Ascending aorta (tissue), 2 donors: ENCODE measurements around the gene GRK5. TPM values are rescaled to one million over a fixed set of nuclear protein-coding genes. Genes with fewer than 3 reads are reported as not detected.

ENCODE experiments used
- DNase-seq, 2 donors: peaks; one replicate each; pipeline ENCODE4 v3.0.0-alpha.2; 2019; ENCODE audit warnings: low spot score in 2 of 2
- H3K27ac ChIP-seq, 2 donors: fragments of 200-600 bp; sonication (generic); one replicate each; pipeline ENCODE4 v1.5.1; 2016 to 2017; ENCODE audit warnings: mild to moderate bottlenecking in 1 of 2
- H3K27me3 ChIP-seq: fragments of 200-600 bp; sonication (generic); one replicate; pipeline ENCODE4 v1.5.1; 2017
- H3K36me3 ChIP-seq, 2 donors: fragments of 200-600 bp; sonication (generic); one replicate each; pipeline ENCODE4 v1.5.1; 2016
- H3K4me1 ChIP-seq, 2 donors: fragments of 200-600 bp; sonication (generic); one replicate each; pipeline ENCODE4 v1.5.1; 2016 to 2017; ENCODE audit warnings: mild to moderate bottlenecking in 1 of 2
- H3K4me3 ChIP-seq, 2 donors: fragments of 200-600 bp; sonication (generic); one replicate each; pipeline ENCODE4 v1.5.1; 2016 to 2017; ENCODE audit warnings: mild to moderate bottlenecking in 1 of 2
- H3K9me3 ChIP-seq, 2 donors: fragments of 200-600 bp; sonication (generic); one replicate each; pipeline ENCODE4 v1.5.1; 2016
- CTCF ChIP-seq, 3 experiments: fragments of 200-600 bp in 2 of 3; fragments of 450-650 bp in 1 of 3; sonication (generic) in 2 of 3; IDR thresholded peaks; one replicate each; pipeline ENCODE4 v1.5.1; 2016 to 2019; ENCODE audit warnings: antibody characterized with exemption in 3 of 3, mild to moderate bottlenecking in 1 of 3, moderate library complexity in 1 of 3
- intact Hi-C: fragments of 100-400 bp; cut with DNase I; formaldehyde crosslinking; loops from one replicate; pipeline ENCODE4 v1.15.1; 2023
- total RNA-seq: library from RNA; depleted of rRNA; stranded (reverse); fragments of >200 nt; gene quantifications from one replicate; pipeline ENCODE4 v1.1.0, GENCODE V29; 2016

Gene GRK5
- total RNA-seq, 1 donor from 2014 or later: 75.5 TPM

GRCh38 chr10:119418362-119418761 lies 211.0 kb downstream of the GRK5 start:
- H3K36me3 ChIP-seq: peaks cover 0 to 11% of the 10 kb centered on the region in 2 donors
- intact Hi-C loops: no loop called here
- DNase-seq: no peak
- no peaks in the 10 kb centered on the region for H3K9me3 ChIP-seq
- TF ChIP-seq CTCF (IDR thresholded peaks at IDR 0.05): no peak
- H3K27ac ChIP-seq: no peak overlapping the region
- H3K27me3 ChIP-seq: no peaks in the 10 kb centered on the region
- H3K4me1 ChIP-seq: peaks cover 9 to 16% of the 10 kb centered on the region in 2 donors
- no peak overlapping the region for H3K4me3 ChIP-seq

- Histone ChIP-seq H3K9me3 (no peaks in the 10 kb centered on the region), H3K4me3 (no peak overlapping the region), H3K27me3 (no peaks in the 10 kb centered on the region), H3K36me3 (peaks cover 3 to 17% of the 10 kb centered on the region in 2 donors), H3K27ac (no peak overlapping the region), H3K4me1 (peaks cover 12 to 16% of the 10 kb centered on the region in 2 donors)
- TF ChIP-seq CTCF (IDR thresholded peaks at IDR 0.05): no peak
- intact Hi-C loops: no loop called here
- DNase-seq: no peak
These were observed 212.6 kb downstream of the GRK5 start for GRCh38 chr10:119419931-119420330.

GRCh38 chr10:119420950-119421875 lies 213.8 kb downstream of the GRK5 start:
- intact Hi-C loops: no loop called here
- Histone ChIP-seq H3K27ac (peak overlapping the region in 1 of 2 donors; percentile 60), H3K36me3 (peaks cover 11 to 30% of the 10 kb centered on the region in 2 donors), H3K4me1 (peaks cover 12 to 13% of the 10 kb centered on the region in 2 donors), H3K27me3 (no peaks in the 10 kb centered on the region), H3K9me3 (no peaks in the 10 kb centered on the region), H3K4me3 (no peak overlapping the region)
- no peak for TF ChIP-seq CTCF (IDR thresholded peaks at IDR 0.05)
- DNase-seq: no peak

- no peaks in the 10 kb centered on the region for H3K27me3 ChIP-seq
- intact Hi-C loops: no loop called here
- H3K9me3 ChIP-seq: no peaks in the 10 kb centered on the region
- H3K4me3 ChIP-seq: no peak overlapping the region
- TF ChIP-seq CTCF (IDR thresholded peaks at IDR 0.05): no peak
- H3K36me3 ChIP-seq: peaks cover 19 to 39% of the 10 kb centered on the region in 2 donors
- DNase-seq: no peak
- peak overlapping the region in 1 of 2 donors; percentile 60 for H3K27ac ChIP-seq
- H3K4me1 ChIP-seq: peaks cover 10 to 12% of the 10 kb centered on the region in 2 donors
These were observed 214.7 kb downstream of the GRK5 start for GRCh38 chr10:119421891-119422681.

GRCh38 chr10:119422682-119423509 lies 215.5 kb downstream of the GRK5 start:
- Histone ChIP-seq H3K27ac (no peak overlapping the region), H3K4me1 (peaks cover 10 to 12% of the 10 kb centered on the region in 2 donors), H3K4me3 (no peak overlapping the region), H3K9me3 (no peaks in the 10 kb centered on the region), H3K27me3 (no peaks in the 10 kb centered on the region), H3K36me3 (peaks cover 23 to 47% of the 10 kb centered on the region in 2 donors)
- intact Hi-C loops: no loop called here
- no peak for TF ChIP-seq CTCF (IDR thresholded peaks at IDR 0.05)
- no peak for DNase-seq
